ENCODE results near the gene FUS.
"Not testable (repeated sequence)": the region's sequence is repeated elsewhere in the genome, so short reads cannot be mapped to it uniquely, and the experiment has no call there.

The FUS gene

GRCh38 chr16:31186930-31187807 lies 7.2 kb downstream of the FUS start:
- DNase-seq (ENCODE audit: low spot score), result no peak

- DNase-seq (ENCODE audit: low spot score), result no peak
Observed at GRCh38 chr16:31187808-31188189, 7.9 kb downstream of the FUS start.

- no peak for DNase-seq (ENCODE audit: low spot score)
Observed at GRCh38 chr16:31188450-31189411, 8.8 kb downstream of the FUS start.

GRCh38 chr16:31189412-31189778 lies 9.5 kb downstream of the FUS start:
- DNase-seq (ENCODE audit: low spot score), result no peak

- DNase-seq (ENCODE audit: low spot score), result no peak
Observed at GRCh38 chr16:31190061-31190460, 10.1 kb downstream of the FUS start.

GRCh38 chr16:31190818-31191444 lies 11.0 kb downstream of the FUS start:
- DNase-seq (ENCODE audit: low spot score), result no peak

GRCh38 chr16:31191697-31192428 lies 11.9 kb downstream of the FUS start:
- DNase-seq (ENCODE audit: low spot score), result no peak

- no peak for DNase-seq (ENCODE audit: low spot score)
Observed at GRCh38 chr16:31192856-31193642, 13.1 kb downstream of the FUS start.

- no peak for DNase-seq (ENCODE audit: low spot score)
Observed at GRCh38 chr16:31193874-31194273, 13.9 kb downstream of the FUS start.

- DNase-seq (ENCODE audit: low spot score), result no peak
Observed at GRCh38 chr16:31194898-31195297, 15.0 kb downstream of the FUS start.

- not testable (repeated sequence) for DNase-seq (ENCODE audit: low spot score)
Observed at GRCh38 chr16:31195861-31196260, 15.9 kb downstream of the FUS start.

- DNase-seq (ENCODE audit: low spot score), result no peak
Observed at GRCh38 chr16:31196324-31197088, 16.6 kb downstream of the FUS start.

GRCh38 chr16:31198207-31198882 lies 18.4 kb downstream of the FUS start:
- no peak for DNase-seq (ENCODE audit: low spot score)

- DNase-seq (ENCODE audit: low spot score), result no peak
Observed at GRCh38 chr16:31199430-31200041, 19.6 kb downstream of the FUS start.

GRCh38 chr16:31200111-31200510 lies 20.2 kb downstream of the FUS start:
- not testable (repeated sequence) for DNase-seq (ENCODE audit: low spot score)

GRCh38 chr16:31200821-31201568 lies 21.1 kb downstream of the FUS start:
- DNase-seq (ENCODE audit: low spot score), result no peak

GRCh38 chr16:31201582-31202413 lies 21.9 kb downstream of the FUS start:
- peak; percentile 37 for DNase-seq (ENCODE audit: low spot score)

All from Ammon's horn (tissue), 1 donor.